Natural killer cell (primary cell): ENCODE data around the gene ASB6. TPM values are rescaled to one million over a fixed set of nuclear protein-coding genes. Genes with fewer than 3 reads are reported as not detected.

Source experiments
- ATAC-seq, 3 donors: fragments of 150-1000 bp in 2 of 3; fragments of 200-7000 bp in 1 of 3; cut with Tn5 transposase; 1 replicate in 1 of 3; 2 replicates in 2 of 3; pipeline ENCODE4 v1.10.0; 2021; ENCODE audit warnings: mild to moderate bottlenecking in 2 of 3, moderate library complexity in 2 of 3
- DNase-seq, 2 donors: peaks; one replicate each; pipeline versions ENCODE4 v3.0.0 to v3.0.0-alpha.2; 2013 to 2021; ENCODE audit warnings: mixed read lengths in 1 of 2
- H3K27ac ChIP-seq: one replicate; pipeline ENCODE4 v1.5.1; 2013; ENCODE audit warnings: mild to moderate bottlenecking, low read length
- H3K27me3 ChIP-seq: one replicate; pipeline ENCODE4 v1.6.1; 2013; ENCODE audit warnings: low read length; ENCODE audit not compliant: control insufficient read depth, insufficient read depth
- H3K36me3 ChIP-seq: one replicate; pipeline ENCODE4 v1.6.1; 2013; ENCODE audit warnings: low read length; ENCODE audit not compliant: control insufficient read depth, insufficient read depth
- H3K4me1 ChIP-seq: one replicate; pipeline ENCODE4 v1.6.1; 2013; ENCODE audit warnings: low read length; ENCODE audit not compliant: control insufficient read depth, insufficient read depth
- H3K4me3 ChIP-seq: one replicate; pipeline ENCODE4 v1.5.1; 2013; ENCODE audit warnings: low read length
- H3K9me3 ChIP-seq: one replicate; pipeline ENCODE4 v1.6.1; 2013; ENCODE audit warnings: low read length; ENCODE audit not compliant: control insufficient read depth, insufficient read depth
- H3K27ac Mint-ChIP-seq, 2 donors: one replicate each; pipeline ENCODE4 v1.8.0; 2022; ENCODE audit warnings: mild to moderate bottlenecking in 2 of 2, mixed read lengths in 2 of 2, moderate library complexity in 1 of 2
- H3K27me3 Mint-ChIP-seq, 2 donors: one replicate each; pipeline ENCODE4 v1.8.0; 2022; ENCODE audit warnings: low read depth in 2 of 2, mixed read lengths in 2 of 2
- H3K36me3 Mint-ChIP-seq: one replicate; pipeline ENCODE4 v1.8.0; 2022; ENCODE audit warnings: mixed read lengths
- H3K4me1 Mint-ChIP-seq, 2 donors: one replicate each; pipeline ENCODE4 v1.8.0; 2022; ENCODE audit warnings: mixed read lengths in 2 of 2
- H3K4me3 Mint-ChIP-seq: one replicate; pipeline ENCODE4 v1.8.0; 2022; ENCODE audit warnings: mild to moderate bottlenecking, moderate library complexity, mixed read lengths
- H3K9me3 Mint-ChIP-seq, 2 donors: one replicate each; pipeline ENCODE4 v1.8.0; 2022; ENCODE audit warnings: mixed read lengths in 2 of 2
- WGBS: methylation state at CpG from one replicate; pipeline ENCODE4 v1.1.7; 2013; ENCODE audit warnings: missing lambda C conversion rate; ENCODE audit not compliant: insufficient coverage; 5-methylcytosine and 5-hydroxymethylcytosine counted together
- intact Hi-C: fragments of 100-400 bp; cut with micrococcal nuclease; formaldehyde crosslinking; loops from one replicate; pipeline ENCODE4 v1.14.2; 2022
- total RNA-seq, 4 donors: library from RNA; stranded (reverse); fragments of 120-200 nt in 1 of 4; gene quantifications; one replicate each; pipeline versions ENCODE4 v1.2.3 to v1.2.4, GENCODE V29; 2013 to 2022
- TF ChIP-seq, protein P1 (sequence below): fragments of 200-600 bp; IDR thresholded peaks from one replicate; pipeline ENCODE4 v1.8.0; 2022; ENCODE audit warnings: antibody characterized with exemption

ASB6 gene
- total RNA-seq, 3 donors from 2014 or later (not counting 1 experiment from before 2014, with no cell fraction given) = 21.9 to 35.4 (median 32.4) TPM

DNA sequence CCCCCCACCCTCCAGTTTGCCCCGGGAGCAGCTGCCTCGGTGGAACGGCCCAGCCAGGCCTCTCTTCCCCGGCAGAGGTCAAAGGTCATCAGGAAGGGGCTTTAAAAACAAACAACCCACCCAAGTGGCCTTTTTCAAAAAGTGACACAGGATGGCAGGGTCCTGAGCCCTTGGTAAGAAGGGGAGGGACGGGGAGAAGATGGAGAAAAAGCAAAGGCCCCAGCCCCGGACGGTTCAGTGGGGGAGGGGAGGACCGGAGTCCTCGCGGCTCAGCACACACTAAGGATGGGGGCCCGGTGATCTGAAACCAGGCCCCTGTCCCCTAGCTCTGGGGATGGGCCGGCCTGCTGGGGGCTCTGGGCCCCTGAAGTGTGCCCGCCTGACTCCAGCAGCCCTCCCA is 24.6 kb upstream of the ASB6 start:
- H3K27ac ChIP-seq = no peak overlapping the region
- H3K27me3 ChIP-seq = peaks cover 6% of the 10 kb centered on the region
- no peaks in the 10 kb centered on the region for H3K36me3 ChIP-seq
- ATAC-seq = no peak
- H3K4me1 ChIP-seq = peaks cover 10% of the 10 kb centered on the region
- H3K27ac Mint-ChIP-seq = no peak overlapping the region
- no peaks in the 10 kb centered on the region for H3K9me3 Mint-ChIP-seq
- no peak for DNase-seq
- H3K4me3 ChIP-seq = no peak overlapping the region
- peaks cover 7 to 15% of the 10 kb centered on the region in 2 donors for H3K27me3 Mint-ChIP-seq
- peaks cover 0 to 8% of the 10 kb centered on the region in 2 donors for H3K4me1 Mint-ChIP-seq
- H3K4me3 Mint-ChIP-seq = no peak overlapping the region
- H3K36me3 Mint-ChIP-seq = no peaks in the 10 kb centered on the region
- H3K9me3 ChIP-seq = no peaks in the 10 kb centered on the region
- intact Hi-C loops = no loop called here
- TF ChIP-seq, protein P1, sequence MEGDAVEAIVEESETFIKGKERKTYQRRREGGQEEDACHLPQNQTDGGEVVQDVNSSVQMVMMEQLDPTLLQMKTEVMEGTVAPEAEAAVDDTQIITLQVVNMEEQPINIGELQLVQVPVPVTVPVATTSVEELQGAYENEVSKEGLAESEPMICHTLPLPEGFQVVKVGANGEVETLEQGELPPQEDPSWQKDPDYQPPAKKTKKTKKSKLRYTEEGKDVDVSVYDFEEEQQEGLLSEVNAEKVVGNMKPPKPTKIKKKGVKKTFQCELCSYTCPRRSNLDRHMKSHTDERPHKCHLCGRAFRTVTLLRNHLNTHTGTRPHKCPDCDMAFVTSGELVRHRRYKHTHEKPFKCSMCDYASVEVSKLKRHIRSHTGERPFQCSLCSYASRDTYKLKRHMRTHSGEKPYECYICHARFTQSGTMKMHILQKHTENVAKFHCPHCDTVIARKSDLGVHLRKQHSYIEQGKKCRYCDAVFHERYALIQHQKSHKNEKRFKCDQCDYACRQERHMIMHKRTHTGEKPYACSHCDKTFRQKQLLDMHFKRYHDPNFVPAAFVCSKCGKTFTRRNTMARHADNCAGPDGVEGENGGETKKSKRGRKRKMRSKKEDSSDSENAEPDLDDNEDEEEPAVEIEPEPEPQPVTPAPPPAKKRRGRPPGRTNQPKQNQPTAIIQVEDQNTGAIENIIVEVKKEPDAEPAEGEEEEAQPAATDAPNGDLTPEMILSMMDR = no peak
- 63% methylated on average over 9 of the region's 13 CpGs for WGBS

DNA sequence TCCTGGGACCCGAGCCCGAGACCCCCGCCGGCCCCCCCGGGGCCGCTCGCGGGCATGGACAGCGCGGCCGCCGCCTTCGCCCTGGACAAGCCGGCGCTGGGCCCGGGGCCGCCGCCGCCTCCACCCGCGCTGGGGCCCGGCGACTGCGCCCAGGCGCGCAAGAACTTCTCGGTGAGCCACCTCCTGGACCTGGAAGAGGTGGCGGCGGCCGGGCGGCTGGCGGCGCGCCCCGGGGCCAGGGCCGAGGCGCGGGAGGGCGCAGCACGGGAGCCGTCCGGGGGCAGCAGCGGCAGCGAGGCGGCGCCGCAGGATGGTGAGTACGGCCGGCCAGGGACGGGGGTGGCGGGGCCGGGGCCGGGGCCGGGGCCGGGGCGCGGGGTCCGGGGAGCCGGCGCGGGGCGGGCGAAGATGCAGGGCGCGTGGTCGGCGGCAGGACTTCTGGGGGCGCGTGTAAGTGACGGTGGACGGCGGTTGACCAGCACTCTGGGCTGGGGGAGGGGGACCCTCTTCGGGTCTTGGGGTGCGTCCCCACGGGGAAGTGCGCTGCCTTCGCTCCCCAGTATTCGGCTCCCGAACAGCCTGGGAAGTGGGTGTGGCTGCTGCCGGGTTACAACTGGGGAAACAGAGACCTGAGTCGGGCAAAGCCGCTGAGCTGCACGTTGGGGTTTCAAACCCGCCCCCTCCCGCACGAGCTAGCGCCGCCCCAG is 24.0 kb upstream of the ASB6 start:
- Mint-ChIP-seq H3K27ac (no peak overlapping the region), H3K27me3 (peaks cover 7 to 15% of the 10 kb centered on the region in 2 donors), H3K9me3 (no peaks in the 10 kb centered on the region), H3K4me3 (peak overlapping the region; percentile 6), H3K36me3 (no peaks in the 10 kb centered on the region), H3K4me1 (peaks cover 0 to 8% of the 10 kb centered on the region in 2 donors)
- intact Hi-C loops = no loop called here
- peak in 1 of 2 donors; percentile 12 for DNase-seq
- Histone ChIP-seq H3K27ac (no peak overlapping the region), H3K4me3 (no peak overlapping the region), H3K9me3 (no peaks in the 10 kb centered on the region), H3K27me3 (peaks cover 6% of the 10 kb centered on the region), H3K4me1 (peaks cover 10% of the 10 kb centered on the region), H3K36me3 (no peaks in the 10 kb centered on the region)
- WGBS = 8% methylated on average over 88 of the region's 88 CpGs
- TF ChIP-seq, protein P1 = no peak
- peak in 2 of 3 donors; percentile 27 to 48 for ATAC-seq

DNA sequence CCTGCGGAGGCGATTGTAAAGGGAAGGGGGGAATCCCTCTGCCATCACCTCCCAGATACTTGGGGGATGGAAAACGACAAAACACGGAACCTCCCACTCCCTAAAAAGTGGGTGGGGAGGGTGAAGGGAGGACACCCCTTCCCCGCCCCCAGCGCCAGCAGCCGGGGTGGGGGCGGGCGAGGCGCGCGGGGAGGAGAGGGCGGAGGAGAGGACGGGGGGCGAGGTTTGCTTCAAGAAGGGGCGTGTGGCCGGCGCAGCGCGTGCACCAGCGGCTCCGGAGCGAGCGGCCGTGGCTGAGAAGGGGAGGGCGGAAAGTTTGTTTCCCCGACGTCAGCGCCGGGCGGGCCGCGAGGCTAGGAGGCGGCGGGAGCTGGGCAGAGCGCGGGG is 23.4 kb upstream of the ASB6 start, which contains the start of gene PRRX2:
TSS of gene PRRX2 (plus strand) at position 259 of the 387 bp plus-strand sequence. CDS start 221 bp downstream, outside the sequence.
- Histone ChIP-seq H3K27me3 (peaks cover 6% of the 10 kb centered on the region), H3K4me1 (peaks cover 10% of the 10 kb centered on the region), H3K4me3 (peak within 1 kb of the TSS; percentile 19), H3K36me3 (no peaks in the 10 kb centered on the region), H3K27ac (no peak within 1 kb of the TSS), H3K9me3 (no peaks in the 10 kb centered on the region)
- peak within 1 kb of the TSS; percentile 78 for H3K4me3 Mint-ChIP-seq
- peaks cover 0 to 8% of the 10 kb centered on the region in 2 donors for H3K4me1 Mint-ChIP-seq
- DNase-seq (peak; percentile 30 to 44), ATAC-seq (peak; percentile 51 to 84 (median 79))
- WGBS = 2% methylated on average over 33 of the region's 37 CpGs
- peak within 1 kb of the TSS in 1 of 2 donors; percentile 62 for H3K27ac Mint-ChIP-seq
- H3K27me3 Mint-ChIP-seq = peaks cover 7 to 15% of the 10 kb centered on the region in 2 donors
- H3K36me3 Mint-ChIP-seq = no peaks in the 10 kb centered on the region
- intact Hi-C loops = no loop called here
- no peaks in the 10 kb centered on the region for H3K9me3 Mint-ChIP-seq
- TF ChIP-seq, protein P1 = no peak
